Sigmoid colon (tissue), 7 donors: Measurements from ENCODE around the gene CNOT4. TPM values are rescaled to one million over a fixed set of nuclear protein-coding genes. Genes with fewer than 3 reads are reported as not detected.
A peak's percentile ranks its signal among the peaks of the same experiment; 100 is the strongest.

Experiments
- DNase-seq: peaks from one replicate; pipeline ENCODE4 v3.0.0-alpha.2; 2019
- H3K27ac ChIP-seq, 4 donors: fragments of 200-600 bp; sonication (generic); one replicate each; pipeline ENCODE4 v1.5.1; 2016 to 2019; ENCODE audit warnings: mild to moderate bottlenecking in 1 of 4
- H3K27me3 ChIP-seq, 3 donors: fragments of 200-600 bp; sonication (generic); one replicate each; pipeline ENCODE4 v1.5.1; 2019; ENCODE audit warnings: mild to moderate bottlenecking in 1 of 3
- H3K36me3 ChIP-seq, 4 donors: fragments of 200-600 bp; sonication (generic); one replicate each; pipeline ENCODE4 v1.5.1; 2016 to 2019
- H3K4me1 ChIP-seq, 4 donors: fragments of 200-600 bp; sonication (generic); one replicate each; pipeline ENCODE4 v1.5.1; 2017 to 2019
- H3K4me3 ChIP-seq, 4 donors: fragments of 200-600 bp; sonication (generic); one replicate each; pipeline ENCODE4 v1.5.1; 2017 to 2019; ENCODE audit warnings: mild to moderate bottlenecking in 2 of 4, moderate library complexity in 1 of 4
- H3K9me3 ChIP-seq, 4 donors: fragments of 200-600 bp in 3 of 4; sonication (generic) in 3 of 4; one replicate each; pipeline versions ENCODE4 v1.5.1 to v1.6.1; 2013 to 2019
- EP300 ChIP-seq, 4 donors: sonication (generic); formaldehyde crosslinking; IDR thresholded peaks; one replicate each; pipeline ENCODE4 v1.6.1; 2017; ENCODE audit warnings: antibody characterized with exemption in 4 of 4
- POLR2A ChIP-seq, 2 donors: fragments of 450-650 bp; IDR thresholded peaks; one replicate each; pipeline ENCODE4 v1.6.1; 2016; ENCODE audit warnings: antibody characterized with exemption in 2 of 2, mild to moderate bottlenecking in 2 of 2, moderate library complexity in 2 of 2
- POLR2AphosphoS5 ChIP-seq, 4 donors: sonication (generic); formaldehyde crosslinking; IDR thresholded peaks; one replicate each; pipeline ENCODE4 v1.6.1; 2017; ENCODE audit warnings: antibody characterized with exemption in 4 of 4
- WGBS, 2 donors: extraction: QIAGEN DNeasy Blood & Tissue Kit; methylation state at CpG; one replicate each; pipeline ENCODE4 v1.1.7; 2013; 5-methylcytosine and 5-hydroxymethylcytosine counted together
- intact Hi-C: fragments of 100-400 bp; cut with DNase I; formaldehyde crosslinking; loops from one replicate; pipeline ENCODE4 v1.15.1; 2023
- polyA plus RNA-seq, 3 donors: library from polyadenylated mRNA; stranded (reverse); fragments of 200-250 nt; gene quantifications; one replicate each; pipeline ENCODE4 v1.2.3, GENCODE V29; 2013
- total RNA-seq, 4 donors: library from RNA; depleted of rRNA; stranded (reverse); fragments of >200 nt; gene quantifications; one replicate each; pipeline ENCODE4 v1.1.0, GENCODE V29; 2016
- TF ChIP-seq, protein P1 (sequence below), 4 experiments: fragments of 450-650 bp in 3 of 4; fragments of 200-600 bp in 1 of 4; IDR thresholded peaks; one replicate each; pipeline ENCODE4 v1.5.1; 2016 to 2019; ENCODE audit warnings: antibody characterized with exemption in 4 of 4, mild to moderate bottlenecking in 3 of 4, moderate library complexity in 2 of 4
- donor health status: healthy with polysubstance abuse.
- donor health status: Bipolar disorder and iron deficiency.
- donor health status: healthy.

CNOT4 gene, protein sequence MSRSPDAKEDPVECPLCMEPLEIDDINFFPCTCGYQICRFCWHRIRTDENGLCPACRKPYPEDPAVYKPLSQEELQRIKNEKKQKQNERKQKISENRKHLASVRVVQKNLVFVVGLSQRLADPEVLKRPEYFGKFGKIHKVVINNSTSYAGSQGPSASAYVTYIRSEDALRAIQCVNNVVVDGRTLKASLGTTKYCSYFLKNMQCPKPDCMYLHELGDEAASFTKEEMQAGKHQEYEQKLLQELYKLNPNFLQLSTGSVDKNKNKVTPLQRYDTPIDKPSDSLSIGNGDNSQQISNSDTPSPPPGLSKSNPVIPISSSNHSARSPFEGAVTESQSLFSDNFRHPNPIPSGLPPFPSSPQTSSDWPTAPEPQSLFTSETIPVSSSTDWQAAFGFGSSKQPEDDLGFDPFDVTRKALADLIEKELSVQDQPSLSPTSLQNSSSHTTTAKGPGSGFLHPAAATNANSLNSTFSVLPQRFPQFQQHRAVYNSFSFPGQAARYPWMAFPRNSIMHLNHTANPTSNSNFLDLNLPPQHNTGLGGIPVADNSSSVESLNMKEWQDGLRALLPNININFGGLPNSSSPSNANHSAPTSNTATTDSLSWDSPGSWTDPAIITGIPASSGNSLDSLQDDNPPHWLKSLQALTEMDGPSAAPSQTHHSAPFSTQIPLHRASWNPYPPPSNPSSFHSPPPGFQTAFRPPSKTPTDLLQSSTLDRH
- 10 to 100 TPM; 23.5 to 31.6 (median 27.2) TPM for total RNA-seq
- polyA plus RNA-seq, result 1 to 10 TPM; 4.2 to 7.2 (median 5.1) TPM

DNA sequence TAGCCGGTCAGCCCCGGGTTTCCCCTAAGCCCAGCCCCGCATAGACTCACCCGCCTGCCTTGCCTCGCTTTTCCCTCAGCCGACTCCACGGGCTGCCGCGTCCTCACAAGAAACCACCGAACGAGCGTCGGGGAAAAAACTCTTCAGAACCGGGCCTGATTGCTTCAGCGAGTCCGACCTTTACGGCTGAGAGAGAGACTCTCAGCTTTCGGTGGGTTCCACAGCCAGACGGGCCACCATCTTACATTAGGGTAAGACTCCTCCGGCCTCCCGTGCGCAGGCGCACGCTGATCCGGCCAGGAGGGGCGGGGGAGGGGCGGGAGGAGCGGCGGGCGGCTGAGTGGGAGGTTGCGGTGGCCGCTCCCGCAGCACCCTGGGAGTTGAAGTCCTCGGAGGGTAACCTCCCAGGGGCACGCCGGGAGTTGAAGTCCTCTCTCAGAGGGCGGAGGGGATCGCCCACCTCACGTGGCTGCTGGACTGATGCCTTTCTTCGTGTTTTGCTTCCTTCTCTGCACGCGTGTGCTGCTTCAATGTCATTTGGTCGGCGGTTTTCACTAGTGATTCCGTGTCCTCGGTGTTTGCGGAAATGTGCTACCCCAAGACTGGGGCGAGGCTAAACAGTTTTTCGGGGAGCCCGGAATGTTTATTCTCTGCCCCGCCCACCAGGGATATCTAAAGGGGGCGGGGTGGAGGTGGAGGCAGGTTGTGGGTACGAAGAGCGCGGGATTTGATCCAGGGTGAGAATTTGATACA lies at the start of gene CNOT4:
Gene CNOT4, minus strand, starts transcription at position 264 of the 753 bp plus-strand sequence. CDS start 71,771 bp downstream, outside the sequence.
- Histone ChIP-seq H3K4me1 (peaks cover 0 to 35% (median 29%) of the 10 kb centered on the region in 4 donors), H3K4me3 (peak within 1 kb of the TSS; percentile 68 to 82 (median 80)), H3K36me3 (no peaks in the 10 kb centered on the region), H3K27me3 (no peaks in the 10 kb centered on the region), H3K9me3 (no peaks in the 10 kb centered on the region), H3K27ac (peak within 1 kb of the TSS; percentile 92 to 97 (median 94))
- WGBS, 2 donors, result 0% methylated on average over 55 of the region's 55 CpGs
- intact Hi-C loops, result loop anchor here (2.0 to 5.0 kb wide), 3 partner anchors 47 to 298 kb away; partner anchors contain the start of genes NUP205 and WDR91
- DNase-seq, result peak; percentile 98
- peak; percentile 81 to 88 (median 84) for TF ChIP-seq POLR2AphosphoS5 (IDR thresholded peaks at IDR 0.05)
- no peak for TF ChIP-seq EP300 (IDR thresholded peaks at IDR 0.05)
- peak in 1 of 2 donors; percentile 37 for TF ChIP-seq POLR2A (IDR thresholded peaks at IDR 0.05)
- TF ChIP-seq, protein P1, sequence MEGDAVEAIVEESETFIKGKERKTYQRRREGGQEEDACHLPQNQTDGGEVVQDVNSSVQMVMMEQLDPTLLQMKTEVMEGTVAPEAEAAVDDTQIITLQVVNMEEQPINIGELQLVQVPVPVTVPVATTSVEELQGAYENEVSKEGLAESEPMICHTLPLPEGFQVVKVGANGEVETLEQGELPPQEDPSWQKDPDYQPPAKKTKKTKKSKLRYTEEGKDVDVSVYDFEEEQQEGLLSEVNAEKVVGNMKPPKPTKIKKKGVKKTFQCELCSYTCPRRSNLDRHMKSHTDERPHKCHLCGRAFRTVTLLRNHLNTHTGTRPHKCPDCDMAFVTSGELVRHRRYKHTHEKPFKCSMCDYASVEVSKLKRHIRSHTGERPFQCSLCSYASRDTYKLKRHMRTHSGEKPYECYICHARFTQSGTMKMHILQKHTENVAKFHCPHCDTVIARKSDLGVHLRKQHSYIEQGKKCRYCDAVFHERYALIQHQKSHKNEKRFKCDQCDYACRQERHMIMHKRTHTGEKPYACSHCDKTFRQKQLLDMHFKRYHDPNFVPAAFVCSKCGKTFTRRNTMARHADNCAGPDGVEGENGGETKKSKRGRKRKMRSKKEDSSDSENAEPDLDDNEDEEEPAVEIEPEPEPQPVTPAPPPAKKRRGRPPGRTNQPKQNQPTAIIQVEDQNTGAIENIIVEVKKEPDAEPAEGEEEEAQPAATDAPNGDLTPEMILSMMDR (IDR thresholded peaks at IDR 0.05), result no peak

DNA sequence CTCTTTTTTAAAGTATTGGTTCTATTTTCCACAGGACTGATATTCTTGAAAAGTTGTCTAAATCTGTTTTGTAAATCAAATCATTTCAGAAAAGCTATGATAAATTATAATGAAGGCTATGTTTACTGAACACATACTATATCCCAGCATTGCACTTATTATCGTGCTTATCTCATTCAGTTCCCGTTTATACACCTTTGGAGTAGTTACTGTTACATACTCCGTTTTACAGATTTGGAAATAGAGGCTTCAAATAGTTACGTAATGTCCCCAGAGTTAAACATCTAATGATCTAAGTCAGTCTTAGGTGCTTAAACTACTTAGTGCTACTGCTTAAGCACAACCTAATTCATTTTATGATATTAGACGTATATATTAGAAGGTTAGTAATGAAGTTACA lies 49.0 kb upstream of the CNOT4 start:
- intact Hi-C loops, result loop anchor here (1.0 kb wide), 1 partner anchor 278 kb away; no protein-coding TSS in a partner anchor

DNA sequence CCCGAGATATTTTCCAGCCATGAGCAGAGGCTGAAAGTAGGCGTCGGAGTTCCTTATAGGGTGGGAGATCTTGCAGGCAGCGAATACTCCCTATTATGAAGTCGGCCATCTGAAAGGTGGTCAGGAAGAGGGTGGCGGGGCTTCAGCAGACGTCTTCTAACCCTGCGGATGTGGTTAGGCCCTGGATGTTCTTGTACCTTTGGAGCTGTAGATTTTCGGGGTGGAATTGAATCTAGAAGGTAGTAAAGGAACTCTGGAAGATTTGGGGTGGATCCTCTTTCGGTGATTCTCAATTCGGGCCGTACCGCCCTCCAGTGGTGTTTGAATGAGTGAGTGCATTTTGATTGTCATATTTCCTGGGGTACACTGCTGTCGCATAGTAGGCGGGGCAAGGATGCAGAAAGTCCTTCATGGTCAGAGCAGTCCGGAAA lies 48.5 kb upstream of the CNOT4 start:
- Histone ChIP-seq H3K4me1 (peaks cover 0 to 21% (median 17%) of the 10 kb centered on the region in 4 donors), H3K27ac (peak overlapping the region; percentile 86 to 92 (median 89)), H3K9me3 (no peaks in the 10 kb centered on the region), H3K27me3 (no peaks in the 10 kb centered on the region), H3K4me3 (peak overlapping the region; percentile 55 to 72 (median 64)), H3K36me3 (no peaks in the 10 kb centered on the region)
- WGBS, 2 donors, result 1% methylated on average over 16 of the region's 16 CpGs
- intact Hi-C loops, result loop anchor here (1.0 kb wide), 1 partner anchor 277 kb away; no protein-coding TSS in a partner anchor
- TF ChIP-seq, protein P1 (IDR thresholded peaks at IDR 0.05), result peak in 3 of 4 experiments; percentile 24 to 44 (median 34)
- TF ChIP-seq POLR2AphosphoS5 (IDR thresholded peaks at IDR 0.05), result no peak
- DNase-seq, result no peak

More for the DNA sequence above, 49.0 kb upstream of the CNOT4 start:
- Histone ChIP-seq H3K27me3 (no peaks in the 10 kb centered on the region), H3K9me3 (no peaks in the 10 kb centered on the region), H3K4me1 (peaks cover 0 to 21% (median 17%) of the 10 kb centered on the region in 4 donors), H3K36me3 (no peaks in the 10 kb centered on the region), H3K27ac (peak overlapping the region; percentile 86 to 92 (median 89)), H3K4me3 (peak overlapping the region; percentile 55 to 72 (median 64))
- TF ChIP-seq POLR2AphosphoS5 (IDR thresholded peaks at IDR 0.05) (no peak), POLR2A (IDR thresholded peaks at IDR 0.05) (no peak), EP300 (IDR thresholded peaks at IDR 0.05) (no peak)
- TF ChIP-seq, protein P1 (IDR thresholded peaks at IDR 0.05), result no peak
- WGBS, 2 donors, result 45 to 57% methylated on average over 5 of the region's 5 CpGs
- DNase-seq, result no peak
